ENCODE data around the gene ST7L.

- TF ChIP-seq CTCF (IDR thresholded peaks at IDR 0.05) (no peak), POLR2A (IDR thresholded peaks at IDR 0.05) (no peak)
Observed at GRCh38 chr1:112532064-112532463, 86.9 kb downstream of the ST7L start.

Data from heart left ventricle (tissue), 13 donors.